HEK293T (cell line): ENCODE measurements around the gene PUDP.

Experiments
- ARNT ChIP-seq: fragments of 450-650 bp; IDR thresholded peaks from 2 replicates; pipeline ENCODE4 v1.6.1; 2017; ENCODE audit warnings: mild to moderate bottlenecking
- ELF4 ChIP-seq: fragments of 450-650 bp; IDR thresholded peaks from 2 replicates; pipeline ENCODE4 v1.6.1; 2017; ENCODE audit warnings: antibody characterized with exemption
- FOXA1 ChIP-seq: fragments of 450-650 bp; IDR thresholded peaks from 2 replicates; pipeline ENCODE4 v1.6.1; 2016; ENCODE audit warnings: mild to moderate bottlenecking
- FOXK2 ChIP-seq: fragments of 450-650 bp; IDR thresholded peaks from 2 replicates; pipeline ENCODE4 v1.6.1; 2016; ENCODE audit warnings: mild to moderate bottlenecking
- FOXM1 ChIP-seq: fragments of 450-650 bp; IDR thresholded peaks from 2 replicates; pipeline ENCODE4 v1.6.1; 2017; ENCODE audit warnings: mild to moderate bottlenecking, borderline replicate concordance
- LEF1 ChIP-seq: fragments of 450-650 bp; IDR thresholded peaks from 2 replicates; pipeline ENCODE4 v1.6.1; 2017; ENCODE audit warnings: mild to moderate bottlenecking, borderline replicate concordance
- PKNOX1 ChIP-seq: fragments of 450-650 bp; IDR thresholded peaks from 2 replicates; pipeline ENCODE4 v1.6.1; 2016
- SP1 ChIP-seq: fragments of 450-650 bp; IDR thresholded peaks from 2 replicates; pipeline ENCODE4 v1.6.1; 2017
- SUZ12 ChIP-seq: fragments of 450-650 bp; IDR thresholded peaks from 2 replicates; pipeline ENCODE4 v1.6.1; 2016; ENCODE audit warnings: mild to moderate bottlenecking

- no peak for TF ChIP-seq FOXK2
- TF ChIP-seq SUZ12: no peak
- TF ChIP-seq PKNOX1: no peak
- no peak for TF ChIP-seq ELF4
- no peak for TF ChIP-seq LEF1
- TF ChIP-seq FOXM1: no peak
- no peak for TF ChIP-seq SP1
- no peak for TF ChIP-seq FOXA1
- no peak for TF ChIP-seq ARNT
These were observed 30.4 kb downstream of the PUDP start for GRCh38 chrX:7117587-7117986.
